ENCODE results near the gene FAHD2A.

FAHD2A gene

DNA sequence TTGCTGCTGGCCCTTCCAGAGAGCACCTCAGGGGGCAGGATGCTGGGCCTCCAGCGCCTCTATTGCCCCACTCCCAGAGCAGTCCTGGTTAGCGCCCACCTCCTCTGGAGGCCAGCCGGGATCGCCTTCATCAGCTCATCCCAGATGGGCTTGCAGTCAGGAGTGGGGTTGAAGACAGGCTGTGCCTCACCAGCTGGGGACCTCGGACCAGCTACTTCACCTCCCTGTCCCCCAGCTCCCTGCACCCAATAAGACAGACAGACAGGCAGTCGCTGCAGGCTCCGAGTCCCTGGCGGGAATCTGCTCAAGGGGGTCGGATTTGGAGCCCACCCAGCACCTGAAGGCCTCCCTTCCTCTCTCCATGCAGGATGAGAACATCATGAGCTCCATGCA is 18.9 kb upstream of the FAHD2A start:
- no peak overlapping the region for H2AFZ ChIP-seq (ENCODE audit: low read length)
- no peaks in the 10 kb centered on the region for H3K9me3 ChIP-seq (ENCODE audit: insufficient read depth, low read depth, low read length)
- H4K20me1 ChIP-seq (ENCODE audit: insufficient read depth, low read length, poor library complexity, severe bottlenecking): no peaks in the 10 kb centered on the region
- H3K79me2 ChIP-seq (ENCODE audit: insufficient read depth, low read length): no peaks in the 10 kb centered on the region
- H3F3A ChIP-seq (ENCODE audit: low read depth): no peaks in the 10 kb centered on the region
- no peaks in the 10 kb centered on the region for H3K4me1 ChIP-seq (ENCODE audit: insufficient read depth, low read length, poor library complexity, severe bottlenecking)
- H3K4me2 ChIP-seq (ENCODE audit: low read depth, low read length, poor library complexity, severe bottlenecking): no peak overlapping the region
- no peaks in the 10 kb centered on the region for H3K27me3 ChIP-seq (ENCODE audit: insufficient read depth, low read length, poor library complexity, severe bottlenecking)
- TF ChIP-seq, protein P1, sequence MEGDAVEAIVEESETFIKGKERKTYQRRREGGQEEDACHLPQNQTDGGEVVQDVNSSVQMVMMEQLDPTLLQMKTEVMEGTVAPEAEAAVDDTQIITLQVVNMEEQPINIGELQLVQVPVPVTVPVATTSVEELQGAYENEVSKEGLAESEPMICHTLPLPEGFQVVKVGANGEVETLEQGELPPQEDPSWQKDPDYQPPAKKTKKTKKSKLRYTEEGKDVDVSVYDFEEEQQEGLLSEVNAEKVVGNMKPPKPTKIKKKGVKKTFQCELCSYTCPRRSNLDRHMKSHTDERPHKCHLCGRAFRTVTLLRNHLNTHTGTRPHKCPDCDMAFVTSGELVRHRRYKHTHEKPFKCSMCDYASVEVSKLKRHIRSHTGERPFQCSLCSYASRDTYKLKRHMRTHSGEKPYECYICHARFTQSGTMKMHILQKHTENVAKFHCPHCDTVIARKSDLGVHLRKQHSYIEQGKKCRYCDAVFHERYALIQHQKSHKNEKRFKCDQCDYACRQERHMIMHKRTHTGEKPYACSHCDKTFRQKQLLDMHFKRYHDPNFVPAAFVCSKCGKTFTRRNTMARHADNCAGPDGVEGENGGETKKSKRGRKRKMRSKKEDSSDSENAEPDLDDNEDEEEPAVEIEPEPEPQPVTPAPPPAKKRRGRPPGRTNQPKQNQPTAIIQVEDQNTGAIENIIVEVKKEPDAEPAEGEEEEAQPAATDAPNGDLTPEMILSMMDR (conservative IDR thresholded peaks at IDR 0.05; ENCODE audit: low read length): no peak
- TF ChIP-seq EZH2phosphoT487 (IDR thresholded peaks at IDR 0.05; ENCODE audit: borderline replicate concordance): no peak
- H3K36me3 ChIP-seq (ENCODE audit: insufficient read depth, low read length): no peaks in the 10 kb centered on the region
- H3K4me3 ChIP-seq (ENCODE audit: low read length, poor library complexity, severe bottlenecking): no peak overlapping the region
- H3K9ac ChIP-seq (ENCODE audit: low read depth, low read length, poor library complexity, severe bottlenecking): no peak overlapping the region
- no peaks in the 10 kb centered on the region for H3K9me2 ChIP-seq (replicated peaks; ENCODE audit: low read depth, low read length)

DNA sequence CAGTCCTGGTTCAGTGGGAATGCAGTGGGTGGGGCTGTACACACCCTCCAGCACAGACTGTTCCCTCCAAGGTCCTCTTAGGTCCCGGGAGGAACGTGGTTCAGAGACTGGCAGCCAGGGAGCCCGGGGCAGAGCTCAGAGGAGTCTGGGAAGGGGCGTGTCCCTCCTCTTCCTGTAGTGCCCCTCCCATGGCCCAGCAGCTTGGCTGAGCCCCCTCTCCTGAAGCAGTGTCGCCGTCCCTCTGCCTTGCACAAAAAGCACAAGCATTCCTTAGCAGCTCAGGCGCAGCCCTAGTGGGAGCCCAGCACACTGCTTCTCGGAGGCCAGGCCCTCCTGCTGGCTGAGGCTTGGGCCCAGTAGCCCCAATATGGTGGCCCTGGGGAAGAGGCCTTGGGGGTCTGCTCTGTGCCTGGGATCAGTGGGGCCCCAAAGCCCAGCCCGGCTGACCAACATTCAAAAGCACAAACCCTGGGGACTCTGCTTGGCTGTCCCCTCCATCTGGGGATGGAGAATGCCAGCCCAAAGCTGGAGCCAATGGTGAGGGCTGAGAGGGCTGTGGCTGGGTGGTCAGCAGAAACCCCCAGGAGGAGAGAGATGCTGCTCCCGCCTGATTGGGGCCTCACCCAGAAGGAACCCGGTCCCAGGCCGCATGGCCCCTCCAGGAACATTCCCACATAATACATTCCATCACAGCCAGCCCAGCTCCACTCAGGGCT is 17.5 kb upstream of the FAHD2A start:
- TF ChIP-seq EZH2phosphoT487 (IDR thresholded peaks at IDR 0.05; ENCODE audit: borderline replicate concordance): no peak
- TF ChIP-seq, protein P1 (conservative IDR thresholded peaks at IDR 0.05; ENCODE audit: low read length): no peak
- Histone ChIP-seq H3K36me3 (ENCODE audit: insufficient read depth, low read length) (no peaks in the 10 kb centered on the region), H3K9ac (ENCODE audit: low read depth, low read length, poor library complexity, severe bottlenecking) (no peak overlapping the region), H2AFZ (ENCODE audit: low read length) (no peak overlapping the region), H3K4me2 (ENCODE audit: low read depth, low read length, poor library complexity, severe bottlenecking) (no peak overlapping the region), H3K4me3 (ENCODE audit: low read length, poor library complexity, severe bottlenecking) (no peak overlapping the region), H3K27me3 (ENCODE audit: insufficient read depth, low read length, poor library complexity, severe bottlenecking) (no peaks in the 10 kb centered on the region), H3K4me1 (ENCODE audit: insufficient read depth, low read length, poor library complexity, severe bottlenecking) (no peaks in the 10 kb centered on the region), H3K79me2 (ENCODE audit: insufficient read depth, low read length) (no peaks in the 10 kb centered on the region), H4K20me1 (ENCODE audit: insufficient read depth, low read length, poor library complexity, severe bottlenecking) (no peaks in the 10 kb centered on the region), H3F3A (ENCODE audit: low read depth) (no peaks in the 10 kb centered on the region), H3K9me2 (replicated peaks; ENCODE audit: low read depth, low read length) (no peaks in the 10 kb centered on the region), H3K9me3 (ENCODE audit: insufficient read depth, low read depth, low read length) (no peaks in the 10 kb centered on the region)

DNA sequence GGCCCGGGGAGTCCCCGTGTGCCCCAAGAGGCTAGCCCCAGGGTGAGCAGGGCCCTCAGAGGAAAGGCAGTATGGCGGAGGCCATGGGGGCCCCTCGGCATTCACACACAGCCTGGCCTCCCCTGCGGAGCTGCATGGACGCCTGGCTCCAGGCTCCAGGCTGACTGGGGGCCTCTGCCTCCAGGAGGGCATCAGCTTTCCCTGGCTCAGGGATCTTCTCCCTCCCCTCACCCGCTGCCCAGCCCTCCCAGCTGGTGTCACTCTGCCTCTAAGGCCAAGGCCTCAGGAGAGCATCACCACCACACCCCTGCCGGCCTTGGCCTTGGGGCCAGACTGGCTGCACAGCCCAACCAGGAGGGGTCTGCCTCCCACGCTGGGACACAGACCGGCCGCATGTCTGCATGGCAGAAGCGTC is 16.9 kb upstream of the FAHD2A start:
- H3K4me3 ChIP-seq (ENCODE audit: low read length, poor library complexity, severe bottlenecking): no peak overlapping the region
- H3K36me3 ChIP-seq (ENCODE audit: insufficient read depth, low read length): no peaks in the 10 kb centered on the region
- H3K9me3 ChIP-seq (ENCODE audit: insufficient read depth, low read depth, low read length): no peaks in the 10 kb centered on the region
- H3F3A ChIP-seq (ENCODE audit: low read depth): no peaks in the 10 kb centered on the region
- no peaks in the 10 kb centered on the region for H3K27me3 ChIP-seq (ENCODE audit: insufficient read depth, low read length, poor library complexity, severe bottlenecking)
- TF ChIP-seq, protein P1 (conservative IDR thresholded peaks at IDR 0.05; ENCODE audit: low read length): no peak
- TF ChIP-seq EZH2phosphoT487 (IDR thresholded peaks at IDR 0.05; ENCODE audit: borderline replicate concordance): no peak
- no peak overlapping the region for H2AFZ ChIP-seq (ENCODE audit: low read length)
- H3K9me2 ChIP-seq (replicated peaks; ENCODE audit: low read depth, low read length): no peaks in the 10 kb centered on the region
- H3K9ac ChIP-seq (ENCODE audit: low read depth, low read length, poor library complexity, severe bottlenecking): no peak overlapping the region
- no peak overlapping the region for H3K4me2 ChIP-seq (ENCODE audit: low read depth, low read length, poor library complexity, severe bottlenecking)
- no peaks in the 10 kb centered on the region for H3K4me1 ChIP-seq (ENCODE audit: insufficient read depth, low read length, poor library complexity, severe bottlenecking)
- no peaks in the 10 kb centered on the region for H4K20me1 ChIP-seq (ENCODE audit: insufficient read depth, low read length, poor library complexity, severe bottlenecking)
- H3K79me2 ChIP-seq (ENCODE audit: insufficient read depth, low read length): no peaks in the 10 kb centered on the region

Measured in Loucy (cell line).